Measurements from ENCODE around the gene CADM3.

The CADM3 gene

GRCh38 chr1:159250638-159251216 lies 79.3 kb downstream of the CADM3 start:
- no peaks in the 10 kb centered on the region for H3K9me3 ChIP-seq
- H3K27me3 ChIP-seq = no peaks in the 10 kb centered on the region; the same call in 1 of the 2 replicates
- no peak for TF ChIP-seq CTCF (IDR thresholded peaks at IDR 0.05; ENCODE audit: low read depth, low read length)
- no peaks in the 10 kb centered on the region for H3K4me1 ChIP-seq
- no peak overlapping the region for H3K4me3 ChIP-seq (ENCODE audit: low read depth, low read length)
- H3K36me3 ChIP-seq = no peaks in the 10 kb centered on the region
- no peak for DNase-seq
